ENCODE results near the gene PRKCE.

PRKCE gene

GRCh38 chr2:46196871-46197462, 545.5 kb downstream of the PRKCE start:
- no peak for TF ChIP-seq CTCF (IDR thresholded peaks at IDR 0.05; ENCODE audit: low read depth, low read length)
- DNase-seq (ENCODE audit: extremely low read depth, low read depth), result no peak

GRCh38 chr2:46197672-46198071, 546.2 kb downstream of the PRKCE start:
- no peak for DNase-seq (ENCODE audit: extremely low read depth, low read depth)

GRCh38 chr2:46198164-46198883, 546.8 kb downstream of the PRKCE start:
- TF ChIP-seq CTCF (IDR thresholded peaks at IDR 0.05; ENCODE audit: low read depth, low read length), result no peak
- DNase-seq (ENCODE audit: extremely low read depth, low read depth), result no peak

More at GRCh38 chr2:46197672-46198071, 546.2 kb downstream of the PRKCE start:
- no peak for TF ChIP-seq CTCF (IDR thresholded peaks at IDR 0.05; ENCODE audit: low read depth, low read length)

GRCh38 chr2:46198966-46199365, 547.5 kb downstream of the PRKCE start:
- TF ChIP-seq CTCF (IDR thresholded peaks at IDR 0.05; ENCODE audit: low read depth, low read length), result no peak
- no peak for DNase-seq (ENCODE audit: extremely low read depth, low read depth)

- TF ChIP-seq CTCF (IDR thresholded peaks at IDR 0.05; ENCODE audit: low read depth, low read length), result no peak
- DNase-seq (ENCODE audit: extremely low read depth, low read depth), result no peak
Observed at GRCh38 chr2:46200100-46200690, 548.7 kb downstream of the PRKCE start.

- no peak for DNase-seq (ENCODE audit: extremely low read depth, low read depth)
- no peak for TF ChIP-seq CTCF (IDR thresholded peaks at IDR 0.05; ENCODE audit: low read depth, low read length)
Observed at GRCh38 chr2:46200861-46201605, 549.6 kb downstream of the PRKCE start.

Measured in AG09319 (cell line).